Measurements from ENCODE around the gene GPR84. TPM values are rescaled to one million over a fixed set of nuclear protein-coding genes. Genes with fewer than 3 reads are reported as not detected.

GPR84 gene
- total RNA-seq, 3 donors from 2014 or later: 0.60 to 1.7 TPM; not detected in 1

GRCh38 chr12:54349036-54349435 lies 15.2 kb downstream of the GPR84 start:
- no peak for ATAC-seq
- Histone ChIP-seq H3K4me3 (no peak overlapping the region), H3K4me1 (ENCODE audit: low read depth) (no peaks in the 10 kb centered on the region), H3K36me3 (ENCODE audit: low read depth) (peaks cover 11% of the 10 kb centered on the region), H3K9me3 (no peaks in the 10 kb centered on the region)
- intact Hi-C loops (cut with DNase I, micrococcal nuclease): no loop called here
- TF ChIP-seq CTCF (IDR thresholded peaks at IDR 0.05): no peak
- DNase-seq: no peak

DNA sequence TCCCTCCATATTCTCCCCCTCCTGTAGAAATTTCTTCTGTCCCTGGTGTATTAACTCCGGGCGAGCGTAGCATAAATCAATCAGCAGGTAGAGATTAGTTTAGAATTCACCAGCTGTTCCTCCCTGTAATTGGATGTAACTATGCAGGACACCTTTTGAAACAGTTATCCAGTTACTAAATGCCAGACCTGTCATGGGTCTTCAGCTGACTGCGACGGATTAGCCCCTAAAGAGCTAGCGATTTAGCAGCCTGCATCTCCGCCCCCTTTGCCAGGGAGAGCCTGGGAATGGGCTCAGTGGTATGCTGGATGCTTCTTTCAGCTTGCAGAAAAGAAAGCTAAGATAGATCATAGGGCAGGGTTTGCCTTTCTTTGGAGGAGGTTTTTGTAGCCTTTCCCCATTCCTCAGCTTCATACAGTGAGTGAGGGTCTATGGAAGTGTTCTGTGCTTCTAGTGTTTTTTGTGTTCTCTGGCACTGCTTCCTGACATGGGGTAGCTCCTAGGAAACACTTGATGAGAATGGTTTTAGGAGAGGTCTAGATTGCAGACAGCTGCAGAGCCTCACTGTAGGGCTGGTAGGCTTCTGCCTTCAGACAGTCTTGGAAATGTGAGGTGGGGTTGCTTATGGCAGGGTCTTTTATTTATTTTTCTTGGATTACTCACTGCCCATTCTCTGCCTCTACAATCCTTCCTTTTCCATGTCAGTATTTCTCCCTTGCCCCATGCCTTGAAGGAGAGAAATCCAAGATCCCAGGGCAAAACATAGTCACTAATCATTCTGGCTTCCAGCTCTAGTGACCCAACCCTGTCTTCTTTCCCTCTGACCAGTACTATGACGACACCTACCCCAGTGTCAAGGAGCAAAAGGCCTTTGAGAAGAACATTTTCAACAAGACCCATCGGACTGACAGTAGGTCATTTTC lies 22.6 kb downstream of the GPR84 start:
- TF ChIP-seq CTCF (IDR thresholded peaks at IDR 0.05): no peak
- H3K4me3 ChIP-seq: no peak overlapping the region
- no peaks in the 10 kb centered on the region for H3K4me1 ChIP-seq (ENCODE audit: low read depth)
- ATAC-seq (no peak), DNase-seq (no peak)
- no peaks in the 10 kb centered on the region for H3K9me3 ChIP-seq
- intact Hi-C loops (cut with DNase I, micrococcal nuclease): no loop called here
- peaks cover 4% of the 10 kb centered on the region for H3K36me3 ChIP-seq (ENCODE audit: low read depth)

GRCh38 chr12:54340846-54341245 lies 23.4 kb downstream of the GPR84 start:
- no peak for TF ChIP-seq CTCF (IDR thresholded peaks at IDR 0.05)
- ATAC-seq (peak; percentile 43), DNase-seq (no peak)
- Histone ChIP-seq H3K9me3 (no peaks in the 10 kb centered on the region), H3K4me3 (no peak overlapping the region), H3K36me3 (ENCODE audit: low read depth) (peaks cover 4% of the 10 kb centered on the region), H3K4me1 (ENCODE audit: low read depth) (no peaks in the 10 kb centered on the region)
- intact Hi-C loops (cut with DNase I, micrococcal nuclease): no loop called here

DNA sequence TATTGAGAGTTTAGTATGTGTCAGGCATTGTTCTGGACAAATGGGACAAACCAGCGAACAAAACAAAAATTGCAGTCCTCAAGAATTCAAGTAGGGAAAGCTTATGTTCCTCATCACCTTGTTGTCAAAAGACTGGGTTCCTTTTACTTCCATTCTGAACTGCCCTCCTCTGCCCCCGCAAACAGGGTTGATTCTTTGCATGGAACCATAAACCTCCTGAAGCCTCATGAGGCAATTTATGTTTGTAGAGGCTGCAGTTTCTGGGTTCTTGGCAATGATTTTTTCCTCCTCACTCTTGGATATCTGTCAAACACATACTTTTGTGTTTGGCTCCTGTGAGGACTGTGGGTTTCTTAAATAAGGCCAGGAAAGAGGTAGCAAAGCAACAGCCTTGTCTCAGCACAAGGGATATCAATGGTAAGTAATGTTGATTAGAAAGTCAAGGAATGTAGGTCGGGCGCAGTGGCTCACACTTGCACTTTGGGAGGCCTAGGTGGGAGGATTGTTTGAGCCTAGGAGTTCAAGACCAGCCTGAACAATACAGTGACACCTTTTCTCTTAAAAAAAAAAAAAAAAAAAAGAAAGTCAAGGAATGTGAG lies 25.5 kb downstream of the GPR84 start:
- intact Hi-C loops (cut with DNase I, micrococcal nuclease): no loop called here
- ATAC-seq: no peak
- Histone ChIP-seq H3K9me3 (no peaks in the 10 kb centered on the region), H3K4me1 (ENCODE audit: low read depth) (no peaks in the 10 kb centered on the region), H3K36me3 (ENCODE audit: low read depth) (no peaks in the 10 kb centered on the region), H3K4me3 (no peak overlapping the region)
- DNase-seq: no peak
- no peak for TF ChIP-seq CTCF (IDR thresholded peaks at IDR 0.05)

DNA sequence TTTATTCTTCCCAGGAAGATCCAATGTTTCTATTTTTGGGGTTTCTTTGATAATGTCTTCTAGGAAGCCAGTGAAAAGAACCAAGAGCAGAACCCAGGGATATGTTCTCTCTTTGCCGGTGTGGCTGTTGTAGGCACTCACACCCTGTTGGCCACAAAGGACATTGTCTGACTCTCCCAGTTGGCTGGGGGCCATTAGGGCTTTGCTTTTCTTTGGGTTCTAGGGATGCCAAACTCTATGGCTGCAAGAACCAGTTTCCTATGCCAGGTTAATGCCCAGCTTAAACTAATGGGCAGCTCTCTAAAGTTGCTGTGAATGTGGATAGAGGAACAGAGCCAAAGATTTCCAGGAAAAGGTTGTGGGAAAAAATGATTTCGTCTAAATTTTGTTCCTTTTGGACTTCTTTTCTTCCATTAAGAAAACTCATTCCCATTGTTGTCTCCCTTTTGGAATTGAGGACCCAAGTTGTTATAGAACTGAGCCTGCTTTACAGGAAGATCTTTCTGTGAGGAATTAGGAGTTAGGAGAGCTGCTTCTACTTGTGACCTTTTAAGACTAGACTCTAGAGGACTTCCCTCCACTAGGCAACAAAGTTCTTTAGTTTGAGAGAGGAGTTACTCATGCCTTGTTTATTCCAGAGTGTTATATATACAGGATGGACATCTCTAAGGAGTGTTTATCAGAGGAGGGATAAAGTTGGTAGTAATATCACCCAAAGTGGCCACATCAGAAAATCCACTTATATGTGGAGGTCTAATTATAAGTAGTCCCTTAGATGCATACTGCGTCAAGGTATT lies 26.2 kb downstream of the GPR84 start:
- no peak for TF ChIP-seq CTCF (IDR thresholded peaks at IDR 0.05)
- DNase-seq: no peak
- H3K4me3 ChIP-seq: no peak overlapping the region
- no peaks in the 10 kb centered on the region for H3K9me3 ChIP-seq
- H3K4me1 ChIP-seq (ENCODE audit: low read depth): no peaks in the 10 kb centered on the region
- no peak for ATAC-seq
- no peaks in the 10 kb centered on the region for H3K36me3 ChIP-seq (ENCODE audit: low read depth)
- intact Hi-C loops (cut with DNase I, micrococcal nuclease): no loop called here

Data from mucosa of descending colon (tissue), 3 donors.